GM23338 (cell line): ENCODE results near the gene TBX1. TPM values are rescaled to one million over a fixed set of nuclear protein-coding genes. Genes with fewer than 3 reads are reported as not detected.
"Not testable (repeated sequence)": the region's sequence is repeated elsewhere in the genome, so short reads cannot be mapped to it uniquely, and the experiment has no call there.

ENCODE experiments used
- ATAC-seq: fragments of 200-7000 bp; cut with Tn5 transposase; 3 replicates; pipeline ENCODE4 v1.9.1; 2020
- DNase-seq: peaks from one replicate; pipeline ENCODE4 v3.0.0-alpha.2; 2015; ENCODE audit warnings: low spot score
- H2AFZ ChIP-seq: fragments of 200-600 bp; sonication (generic); 2 replicates; pipeline ENCODE4 v1.8.0; 2016; ENCODE audit warnings: antibody characterized with exemption, mild to moderate bottlenecking, moderate library complexity
- H3F3A ChIP-seq: fragments of 200-600 bp; sonication (generic); replicated peaks from 2 replicates; pipeline ENCODE4 v1.8.0; 2017; ENCODE audit warnings: antibody characterized with exemption, mixed run types, low read depth
- H3K27ac ChIP-seq: fragments of 200-600 bp; sonication (generic); 2 replicates; pipeline ENCODE4 v1.6.1; 2016; ENCODE audit warnings: low read depth
- H3K27me3 ChIP-seq: fragments of 200-600 bp; sonication (generic); 2 replicates; pipeline ENCODE4 v1.8.0; 2016; ENCODE audit warnings: mild to moderate bottlenecking, mixed run types, moderate library complexity; ENCODE audit not compliant: insufficient read depth
- H3K36me3 ChIP-seq: fragments of 200-600 bp; sonication (generic); 2 replicates; pipeline ENCODE4 v1.8.0; 2016; ENCODE audit warnings: mild to moderate bottlenecking; ENCODE audit not compliant: insufficient read depth
- H3K4me1 ChIP-seq: fragments of 200-600 bp; sonication (generic); 2 replicates; pipeline ENCODE4 v1.8.0; 2016; ENCODE audit warnings: mild to moderate bottlenecking, moderate library complexity; ENCODE audit not compliant: insufficient read depth
- H3K4me2 ChIP-seq: fragments of 200-600 bp; sonication (generic); 2 replicates; pipeline ENCODE4 v1.7.1; 2017; ENCODE audit warnings: mixed run types
- H3K4me3 ChIP-seq: fragments of 200-600 bp; sonication (generic); 2 replicates; pipeline ENCODE4 v1.6.1; 2016; ENCODE audit warnings: mixed run types
- H3K79me2 ChIP-seq: fragments of 200-600 bp; sonication (generic); replicated peaks from 2 replicates; pipeline ENCODE4 v1.8.0; 2017; ENCODE audit warnings: mild to moderate bottlenecking; ENCODE audit not compliant: insufficient read depth
- H3K9me2 ChIP-seq: fragments of 200-600 bp; sonication (generic); 2 replicates; pipeline ENCODE4 v1.8.0; 2017; ENCODE audit not compliant: insufficient read depth
- H4K20me1 ChIP-seq: fragments of 200-600 bp; sonication (generic); replicated peaks from 2 replicates; pipeline ENCODE4 v1.8.0; 2017; ENCODE audit warnings: mild to moderate bottlenecking; ENCODE audit not compliant: insufficient read depth
- H3K27ac Mint-ChIP-seq: 2 replicates; pipeline ENCODE4 v1.8.0; 2020; ENCODE audit warnings: inconsistent platforms, mild to moderate bottlenecking, moderate library complexity, mixed read lengths
- H3K27me3 Mint-ChIP-seq: 3 replicates; pipeline ENCODE4 v1.8.0; 2022; ENCODE audit warnings: low read depth, mild to moderate bottlenecking, moderate library complexity, mixed read lengths, inconsistent platforms; ENCODE audit not compliant: insufficient read depth, poor library complexity
- H3K36me3 Mint-ChIP-seq: 3 replicates; pipeline ENCODE4 v1.8.0; 2021; ENCODE audit warnings: low read depth, mild to moderate bottlenecking, inconsistent platforms, moderate library complexity, mixed read lengths
- H3K4me1 Mint-ChIP-seq: 3 replicates; pipeline ENCODE4 v1.8.0; 2020; ENCODE audit warnings: mild to moderate bottlenecking, inconsistent platforms, mixed read lengths
- H3K4me3 Mint-ChIP-seq: 3 replicates; pipeline ENCODE4 v1.8.0; 2021; ENCODE audit warnings: moderate library complexity, mild to moderate bottlenecking, inconsistent platforms, mixed read lengths
- H3K9me3 Mint-ChIP-seq: 3 replicates; pipeline ENCODE4 v1.8.0; 2020; ENCODE audit warnings: moderate library complexity, mild to moderate bottlenecking, inconsistent platforms, mixed read lengths
- EZH2 ChIP-seq: fragments of 200-600 bp; sonication (generic); IDR thresholded peaks from one replicate; pipeline ENCODE4 v1.8.0; 2017; ENCODE audit warnings: antibody characterized with exemption, mild to moderate bottlenecking, low read depth; ENCODE audit not compliant: unreplicated experiment
- polyA plus RNA-seq: library from polyadenylated mRNA; unstranded; fragments of >200 nt; fragmentation: Nextera tagmentation; extraction: Ambion mirVana; gene quantifications from 2 replicates; pipeline ENCODE4 v1.2.1, GENCODE V29; 2016
- total RNA-seq: library from RNA; depleted of rRNA; stranded (reverse); fragments of >200 nt; shearing (Covaris generic); gene quantifications from 2 replicates; pipeline ENCODE4 v1.2.3, GENCODE V29; 2014
- TF ChIP-seq, protein P1 (sequence below): IDR thresholded peaks from one replicate; pipeline ENCODE4 v1.6.1; 2018; ENCODE audit warnings: antibody characterized with exemption; ENCODE audit not compliant: unreplicated experiment
- TF ChIP-seq, protein P2 (sequence below): IDR thresholded peaks from 2 replicates; pipeline ENCODE4 v1.6.1; 2016; ENCODE audit warnings: antibody characterized with exemption
- TF ChIP-seq, protein P3 (sequence below), 2 experiments: fragments of 200-600 bp in 1 of 2; sonication (generic) in 1 of 2; conservative IDR thresholded peaks; 2 replicates each; pipeline versions ENCODE4 v1.5.1 to v1.6.1; 2016 to 2017; ENCODE audit warnings: antibody characterized with exemption in 2 of 2, low read depth in 2 of 2, mild to moderate bottlenecking in 2 of 2, moderate library complexity in 1 of 2

Gene TBX1
- total and polyA plus RNA-seq, 2 experiments from 2014 or later: 0.19 to 0.66 TPM

DNA sequence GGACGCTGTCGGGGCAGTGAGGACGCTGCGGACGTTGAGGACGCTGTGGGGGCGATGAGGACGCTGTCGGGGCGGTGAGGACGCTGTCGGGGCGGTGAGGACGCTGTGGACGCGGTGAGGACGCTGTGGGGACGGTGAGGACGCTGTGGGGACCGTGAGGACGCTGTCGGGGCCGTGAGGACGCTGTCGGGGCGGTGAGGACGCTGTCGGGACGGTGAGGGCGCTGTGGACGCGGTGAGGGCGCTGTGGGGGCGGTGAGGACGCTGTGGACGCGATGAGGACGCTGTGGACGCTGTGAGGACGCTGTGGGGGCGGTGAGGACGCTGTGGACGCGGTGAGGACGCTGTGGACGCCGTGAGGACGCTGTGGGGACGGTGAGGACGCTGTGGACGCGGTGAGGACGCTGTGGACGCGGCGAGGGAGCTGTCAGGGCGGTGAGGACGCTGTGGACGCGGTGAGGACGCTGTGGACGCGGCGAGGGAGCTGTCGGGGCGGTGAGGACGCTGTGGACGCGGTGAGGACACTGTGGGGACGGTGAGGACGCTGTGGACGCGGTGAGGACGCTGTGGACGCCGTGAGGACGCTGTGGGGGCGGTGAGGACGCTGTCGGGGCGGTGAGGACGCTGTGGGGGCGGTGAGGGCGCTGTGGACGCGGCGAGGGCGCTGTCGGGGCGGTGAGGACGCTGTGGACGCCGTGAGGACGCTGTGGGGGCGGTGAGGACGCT lies 34.4 kb upstream of the TBX1 start:
- not testable (repeated sequence) for H3K79me2 ChIP-seq, H3F3A ChIP-seq, H3K9me2 ChIP-seq, H3K4me1 ChIP-seq, H3K4me2 ChIP-seq, H3K36me3 Mint-ChIP-seq, ATAC-seq, H3K4me3 ChIP-seq, H3K27ac Mint-ChIP-seq, H4K20me1 ChIP-seq, H3K36me3 ChIP-seq, DNase-seq, H3K27ac ChIP-seq, H3K4me3 Mint-ChIP-seq, H2AFZ ChIP-seq
- H3K27me3 ChIP-seq: peaks cover 62% of the 10 kb centered on the region
- Mint-ChIP-seq H3K9me3 (peaks cover 12% of the 10 kb centered on the region), H3K4me1 (peaks cover 22% of the 10 kb centered on the region), H3K27me3 (peaks cover 87% of the 10 kb centered on the region)

DNA sequence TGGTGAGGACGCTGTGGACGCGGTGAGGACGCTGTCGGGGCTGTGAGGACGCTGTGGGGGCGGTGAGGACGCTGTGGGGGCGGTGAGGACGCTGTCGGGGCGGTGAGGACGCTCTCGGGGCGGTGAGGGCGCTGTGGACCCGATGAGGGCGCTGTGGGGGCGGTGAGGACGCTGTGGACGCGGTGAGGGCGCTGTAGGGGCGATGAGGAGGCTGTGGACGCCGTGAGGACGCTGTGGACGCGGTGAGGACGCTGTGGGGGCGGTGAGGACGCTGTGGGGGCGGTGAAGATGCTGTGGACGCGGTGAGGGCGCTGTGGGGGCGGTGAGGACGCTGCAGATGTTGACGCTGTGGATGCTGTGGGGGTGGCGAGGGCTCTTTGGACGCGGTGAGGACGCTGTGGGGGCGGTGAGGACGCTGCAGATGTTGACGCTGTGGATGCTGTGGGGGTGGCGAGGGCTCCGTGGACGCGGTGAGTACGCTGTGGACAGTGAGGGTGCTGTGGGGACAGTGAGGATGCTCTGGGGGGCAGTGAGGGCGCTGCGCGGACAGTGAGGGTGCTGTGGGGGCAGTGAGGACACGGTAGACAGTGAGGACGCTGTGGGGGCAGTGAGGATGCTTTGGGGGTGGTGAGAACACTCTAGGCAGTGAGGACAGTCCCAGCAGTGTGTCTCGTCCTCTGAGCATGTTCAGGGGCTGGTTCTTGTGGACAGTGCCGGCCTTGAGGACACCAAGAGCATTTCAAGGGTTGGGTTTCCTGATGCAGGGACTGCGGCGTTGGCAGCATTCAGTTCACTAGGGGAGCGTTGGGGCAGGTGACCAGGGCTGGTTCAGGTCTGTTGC lies 33.0 kb upstream of the TBX1 start:
- no peak overlapping the region for H3K27ac ChIP-seq
- Mint-ChIP-seq H3K4me3 (no peak overlapping the region; the same call in 2 of the 3 replicates), H3K36me3 (peaks cover 2% of the 10 kb centered on the region; the same call in 1 of the 3 replicates), H3K27ac (no peak overlapping the region), H3K9me3 (peaks cover 12% of the 10 kb centered on the region), H3K4me1 (peaks cover 19% of the 10 kb centered on the region), H3K27me3 (peaks cover 80% of the 10 kb centered on the region)
- no peak overlapping the region for H3K4me3 ChIP-seq
- no peak for ATAC-seq
- no peak overlapping the region for H3K4me2 ChIP-seq
- no peaks in the 10 kb centered on the region for H3K36me3 ChIP-seq
- no peak for DNase-seq
- H3K4me1 ChIP-seq: peaks cover 5% of the 10 kb centered on the region; the same call in 1 of the 2 replicates
- H3K79me2 ChIP-seq: no peaks in the 10 kb centered on the region
- no peak overlapping the region for H2AFZ ChIP-seq
- H3F3A ChIP-seq: 0 out of 2 replicates have a peak, but pooled peaks cover 6% of the 10 kb centered on the region
- no peak for TF ChIP-seq EZH2
- TF ChIP-seq, protein P1, sequence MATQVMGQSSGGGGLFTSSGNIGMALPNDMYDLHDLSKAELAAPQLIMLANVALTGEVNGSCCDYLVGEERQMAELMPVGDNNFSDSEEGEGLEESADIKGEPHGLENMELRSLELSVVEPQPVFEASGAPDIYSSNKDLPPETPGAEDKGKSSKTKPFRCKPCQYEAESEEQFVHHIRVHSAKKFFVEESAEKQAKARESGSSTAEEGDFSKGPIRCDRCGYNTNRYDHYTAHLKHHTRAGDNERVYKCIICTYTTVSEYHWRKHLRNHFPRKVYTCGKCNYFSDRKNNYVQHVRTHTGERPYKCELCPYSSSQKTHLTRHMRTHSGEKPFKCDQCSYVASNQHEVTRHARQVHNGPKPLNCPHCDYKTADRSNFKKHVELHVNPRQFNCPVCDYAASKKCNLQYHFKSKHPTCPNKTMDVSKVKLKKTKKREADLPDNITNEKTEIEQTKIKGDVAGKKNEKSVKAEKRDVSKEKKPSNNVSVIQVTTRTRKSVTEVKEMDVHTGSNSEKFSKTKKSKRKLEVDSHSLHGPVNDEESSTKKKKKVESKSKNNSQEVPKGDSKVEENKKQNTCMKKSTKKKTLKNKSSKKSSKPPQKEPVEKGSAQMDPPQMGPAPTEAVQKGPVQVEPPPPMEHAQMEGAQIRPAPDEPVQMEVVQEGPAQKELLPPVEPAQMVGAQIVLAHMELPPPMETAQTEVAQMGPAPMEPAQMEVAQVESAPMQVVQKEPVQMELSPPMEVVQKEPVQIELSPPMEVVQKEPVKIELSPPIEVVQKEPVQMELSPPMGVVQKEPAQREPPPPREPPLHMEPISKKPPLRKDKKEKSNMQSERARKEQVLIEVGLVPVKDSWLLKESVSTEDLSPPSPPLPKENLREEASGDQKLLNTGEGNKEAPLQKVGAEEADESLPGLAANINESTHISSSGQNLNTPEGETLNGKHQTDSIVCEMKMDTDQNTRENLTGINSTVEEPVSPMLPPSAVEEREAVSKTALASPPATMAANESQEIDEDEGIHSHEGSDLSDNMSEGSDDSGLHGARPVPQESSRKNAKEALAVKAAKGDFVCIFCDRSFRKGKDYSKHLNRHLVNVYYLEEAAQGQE: no peak
- TF ChIP-seq, protein P2, sequence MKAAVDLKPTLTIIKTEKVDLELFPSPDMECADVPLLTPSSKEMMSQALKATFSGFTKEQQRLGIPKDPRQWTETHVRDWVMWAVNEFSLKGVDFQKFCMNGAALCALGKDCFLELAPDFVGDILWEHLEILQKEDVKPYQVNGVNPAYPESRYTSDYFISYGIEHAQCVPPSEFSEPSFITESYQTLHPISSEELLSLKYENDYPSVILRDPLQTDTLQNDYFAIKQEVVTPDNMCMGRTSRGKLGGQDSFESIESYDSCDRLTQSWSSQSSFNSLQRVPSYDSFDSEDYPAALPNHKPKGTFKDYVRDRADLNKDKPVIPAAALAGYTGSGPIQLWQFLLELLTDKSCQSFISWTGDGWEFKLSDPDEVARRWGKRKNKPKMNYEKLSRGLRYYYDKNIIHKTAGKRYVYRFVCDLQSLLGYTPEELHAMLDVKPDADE: no peak
- TF ChIP-seq, protein P3, sequence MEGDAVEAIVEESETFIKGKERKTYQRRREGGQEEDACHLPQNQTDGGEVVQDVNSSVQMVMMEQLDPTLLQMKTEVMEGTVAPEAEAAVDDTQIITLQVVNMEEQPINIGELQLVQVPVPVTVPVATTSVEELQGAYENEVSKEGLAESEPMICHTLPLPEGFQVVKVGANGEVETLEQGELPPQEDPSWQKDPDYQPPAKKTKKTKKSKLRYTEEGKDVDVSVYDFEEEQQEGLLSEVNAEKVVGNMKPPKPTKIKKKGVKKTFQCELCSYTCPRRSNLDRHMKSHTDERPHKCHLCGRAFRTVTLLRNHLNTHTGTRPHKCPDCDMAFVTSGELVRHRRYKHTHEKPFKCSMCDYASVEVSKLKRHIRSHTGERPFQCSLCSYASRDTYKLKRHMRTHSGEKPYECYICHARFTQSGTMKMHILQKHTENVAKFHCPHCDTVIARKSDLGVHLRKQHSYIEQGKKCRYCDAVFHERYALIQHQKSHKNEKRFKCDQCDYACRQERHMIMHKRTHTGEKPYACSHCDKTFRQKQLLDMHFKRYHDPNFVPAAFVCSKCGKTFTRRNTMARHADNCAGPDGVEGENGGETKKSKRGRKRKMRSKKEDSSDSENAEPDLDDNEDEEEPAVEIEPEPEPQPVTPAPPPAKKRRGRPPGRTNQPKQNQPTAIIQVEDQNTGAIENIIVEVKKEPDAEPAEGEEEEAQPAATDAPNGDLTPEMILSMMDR (conservative IDR thresholded peaks at IDR 0.05; ENCODE audit: low read depth in 2 of 2): peak in 1 of 2 experiments; percentile 60; a peak in 2 of 4 replicates
- H3K27me3 ChIP-seq: peaks cover 49% of the 10 kb centered on the region
- H3K9me2 ChIP-seq: no peaks in the 10 kb centered on the region
- no peaks in the 10 kb centered on the region; the same call in 1 of the 2 replicates for H4K20me1 ChIP-seq
